MG63 (cell line): ENCODE data around the gene SPRED2. TPM values are rescaled to one million over a fixed set of nuclear protein-coding genes. Genes with fewer than 3 reads are reported as not detected.
A peak's percentile ranks its signal among the peaks of the same experiment; 100 is the strongest.
"Not testable (repeated sequence)": the region's sequence is repeated elsewhere in the genome, so short reads cannot be mapped to it uniquely, and the experiment has no call there.

Experiments used
- DNase-seq: peaks from one replicate; pipeline ENCODE4 v3.0.0-alpha.2; 2020
- H3K27me3 ChIP-seq: fragments of 250-450 bp; sonication (Bioruptor Pico); 2 replicates; pipeline ENCODE4 v1.5.1; 2020; ENCODE audit warnings: mild to moderate bottlenecking, moderate library complexity
- H3K36me3 ChIP-seq: fragments of 250-450 bp; sonication (Bioruptor Pico); 2 replicates; pipeline ENCODE4 v1.5.1; 2020; ENCODE audit warnings: mild to moderate bottlenecking, moderate library complexity
- H3K4me3 ChIP-seq: fragments of 250-450 bp; sonication (Bioruptor Pico); 2 replicates; pipeline ENCODE4 v1.5.1; 2020; ENCODE audit warnings: mild to moderate bottlenecking, moderate library complexity
- H3K9me3 ChIP-seq: fragments of 250-450 bp; sonication (Bioruptor Pico); 2 replicates; pipeline ENCODE4 v1.5.1; 2020; ENCODE audit warnings: mild to moderate bottlenecking, moderate library complexity
- total RNA-seq: library from RNA; depleted of rRNA; stranded (reverse); fragments of >200 nt; shearing (Covaris generic); gene quantifications from 2 replicates; pipeline ENCODE4 v1.2.3, GENCODE V29; 2014; ENCODE audit warnings: low replicate concordance

SPRED2 gene
- total RNA-seq, 1 experiment from 2014 or later = 3.8 TPM

DNA sequence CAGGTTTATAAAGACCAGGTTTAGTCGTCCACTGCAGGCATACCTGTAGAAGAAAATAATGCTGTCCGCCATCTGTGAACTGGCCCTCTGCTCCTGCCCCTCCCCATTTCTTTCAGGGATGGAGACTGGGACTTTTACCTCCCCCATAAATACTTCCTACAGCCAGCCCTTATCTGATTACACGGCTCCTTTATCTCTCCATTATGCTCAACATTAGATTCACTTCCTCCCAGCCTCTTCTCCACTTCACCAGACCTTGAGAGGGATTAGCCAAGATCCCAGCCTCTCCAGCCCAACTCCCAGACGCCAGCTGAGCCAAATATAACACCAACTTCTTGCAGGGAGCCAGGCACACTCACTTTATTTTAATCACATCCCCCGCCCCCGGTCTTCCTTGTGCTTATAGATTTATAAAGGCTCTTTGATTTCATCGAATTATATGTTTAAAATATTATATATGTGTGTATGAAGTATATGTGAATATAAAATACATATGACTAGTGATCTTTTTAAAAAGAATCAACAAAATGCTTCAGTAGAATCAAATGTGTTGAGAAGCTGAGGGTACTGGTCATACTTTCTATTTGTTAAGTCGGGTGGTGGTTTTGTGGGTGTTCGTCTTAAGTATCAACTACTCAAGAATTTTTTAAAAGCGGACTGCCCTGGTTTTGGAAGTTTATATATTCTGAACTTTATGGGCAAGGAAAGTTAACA is 81.0 kb downstream of the SPRED2 start:
- H3K36me3 ChIP-seq = no peaks in the 10 kb centered on the region
- no peak overlapping the region for H3K4me3 ChIP-seq
- DNase-seq = peak; percentile 74
- H3K27me3 ChIP-seq = no peaks in the 10 kb centered on the region
- H3K9me3 ChIP-seq = no peaks in the 10 kb centered on the region

DNA sequence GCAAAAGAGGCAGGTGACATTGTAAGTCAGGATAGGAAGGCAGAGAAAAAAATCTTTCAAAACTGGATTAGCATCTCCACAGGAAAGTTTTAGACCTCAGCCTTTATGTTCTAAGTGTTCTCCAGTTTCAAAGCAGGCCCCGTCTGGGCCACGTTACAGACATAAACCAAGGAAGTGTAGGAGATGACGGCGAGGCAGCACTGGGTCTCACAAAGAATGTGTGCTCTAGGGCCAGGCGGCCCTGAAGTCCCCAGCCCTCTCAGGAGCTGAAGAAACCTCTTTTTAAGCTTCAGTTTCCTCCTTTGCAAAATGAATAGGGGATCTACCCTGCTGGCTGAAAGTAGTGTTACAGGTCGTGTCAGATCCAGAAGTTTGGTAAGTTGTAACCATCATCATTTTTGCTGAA is 81.7 kb downstream of the SPRED2 start:
- no peaks in the 10 kb centered on the region for H3K27me3 ChIP-seq
- no peak for DNase-seq
- H3K36me3 ChIP-seq = no peaks in the 10 kb centered on the region
- H3K4me3 ChIP-seq = no peak overlapping the region
- H3K9me3 ChIP-seq = no peaks in the 10 kb centered on the region

DNA sequence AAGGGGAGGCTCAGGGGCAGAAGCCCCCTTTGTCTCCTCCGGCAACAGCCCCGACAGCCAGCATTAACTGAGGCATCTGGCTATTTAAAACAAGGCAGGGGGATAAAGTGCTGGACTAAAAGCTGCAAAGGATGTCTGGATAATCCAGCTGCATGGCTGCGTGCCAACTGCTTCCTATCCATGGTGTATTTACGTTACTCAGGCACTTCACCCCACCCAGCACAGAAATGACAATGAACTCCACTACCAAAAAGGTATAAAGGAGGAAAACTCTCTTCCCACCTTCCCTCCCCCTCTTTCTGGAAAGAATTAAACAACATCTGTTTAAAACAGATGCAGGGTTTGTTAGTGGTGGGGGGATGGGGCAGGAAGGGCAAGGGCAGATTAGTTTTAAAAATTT is 82.5 kb downstream of the SPRED2 start:
- Histone ChIP-seq H3K36me3 (no peaks in the 10 kb centered on the region), H3K9me3 (no peaks in the 10 kb centered on the region), H3K4me3 (no peak overlapping the region), H3K27me3 (no peaks in the 10 kb centered on the region)
- DNase-seq = peak; percentile 68

DNA sequence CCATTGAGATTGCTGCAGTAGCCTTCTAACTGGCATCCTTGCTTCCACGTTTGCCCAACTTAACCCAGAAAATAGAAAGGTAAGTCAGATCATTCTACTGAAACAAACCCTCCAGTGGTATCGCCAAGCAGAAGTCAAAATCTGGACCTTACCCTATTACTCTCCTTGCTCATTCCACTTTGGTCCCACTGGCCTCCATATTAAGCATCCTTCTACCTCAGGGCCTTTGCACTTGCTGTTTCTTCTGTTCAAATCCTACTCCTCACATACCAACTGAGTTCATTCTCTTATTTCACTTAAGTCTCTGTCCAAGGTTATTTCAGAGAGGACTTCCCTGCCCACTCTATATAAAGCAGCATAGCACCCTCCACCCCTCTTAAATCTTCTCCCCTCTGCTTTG is 84.5 kb downstream of the SPRED2 start:
- no peak overlapping the region for H3K4me3 ChIP-seq
- peaks cover 12% of the 10 kb centered on the region; the same call in 1 of the 2 replicates for H3K36me3 ChIP-seq
- no peaks in the 10 kb centered on the region for H3K9me3 ChIP-seq
- H3K27me3 ChIP-seq = no peaks in the 10 kb centered on the region
- DNase-seq = no peak

DNA sequence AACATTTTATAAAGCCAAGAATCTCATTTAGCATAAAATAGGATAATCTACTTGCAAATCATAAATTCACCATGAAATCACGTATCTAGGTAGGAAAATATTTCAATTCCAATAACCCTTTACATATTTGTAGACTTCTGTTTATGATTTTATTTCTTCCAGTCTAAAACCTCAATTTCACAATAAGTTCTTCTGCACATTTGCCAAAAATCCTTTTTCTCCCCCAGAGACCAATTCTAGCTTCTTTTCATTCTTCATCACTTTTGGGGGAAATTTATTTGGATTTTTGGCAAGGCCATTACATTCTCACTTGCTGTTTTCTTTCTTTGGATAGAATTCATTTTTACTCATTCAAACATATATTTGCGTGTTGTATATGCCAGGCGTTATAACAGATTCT is 86.8 kb downstream of the SPRED2 start:
- H3K27me3 ChIP-seq = no peaks in the 10 kb centered on the region
- no peak overlapping the region for H3K4me3 ChIP-seq
- H3K9me3 ChIP-seq = no peaks in the 10 kb centered on the region
- DNase-seq = no peak
- peaks cover 13% of the 10 kb centered on the region; the same call in 1 of the 2 replicates for H3K36me3 ChIP-seq

DNA sequence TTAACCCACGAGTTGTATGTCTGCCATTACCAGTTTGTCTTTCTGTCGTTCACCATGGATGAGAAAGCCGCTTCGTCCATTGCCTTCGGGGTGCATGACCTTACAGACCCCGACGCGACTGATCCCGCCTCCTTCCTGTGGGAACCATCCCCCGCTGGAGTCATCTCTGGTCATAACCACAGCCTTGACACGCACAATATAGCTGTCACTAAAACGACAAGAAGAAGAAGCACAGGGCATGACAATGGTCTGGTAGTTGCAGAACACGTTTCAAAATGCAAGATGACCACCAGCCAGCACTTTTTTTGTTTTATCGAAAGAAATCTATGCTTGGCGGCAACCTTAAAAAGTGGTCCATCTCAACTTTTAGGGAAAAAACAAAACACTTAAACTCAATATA is 87.7 kb downstream of the SPRED2 start:
- Histone ChIP-seq H3K36me3 (peaks cover 13% of the 10 kb centered on the region; the same call in 1 of the 2 replicates), H3K27me3 (no peaks in the 10 kb centered on the region), H3K9me3 (no peaks in the 10 kb centered on the region), H3K4me3 (no peak overlapping the region)
- no peak for DNase-seq

DNA sequence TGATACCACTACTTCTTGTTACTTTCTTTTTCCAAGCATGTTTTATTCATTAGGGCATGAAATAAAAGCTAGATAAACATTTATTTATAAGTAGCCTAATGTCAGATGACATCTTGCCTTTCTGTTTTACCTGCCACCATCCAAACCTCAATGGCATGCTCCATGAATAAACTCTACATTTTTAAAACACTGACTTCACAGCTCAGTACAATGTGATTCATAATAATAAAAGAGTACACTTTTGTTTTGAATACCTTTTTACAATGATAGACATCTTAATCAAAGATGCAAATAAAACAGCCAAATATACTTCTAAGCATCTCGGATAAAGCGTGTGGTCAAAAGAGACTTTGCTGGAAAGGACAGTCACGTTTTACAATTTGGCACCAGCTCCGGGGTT is 88.2 kb downstream of the SPRED2 start:
- no peak overlapping the region for H3K4me3 ChIP-seq
- no peaks in the 10 kb centered on the region for H3K27me3 ChIP-seq
- H3K9me3 ChIP-seq = no peaks in the 10 kb centered on the region
- peaks cover 13% of the 10 kb centered on the region; the same call in 1 of the 2 replicates for H3K36me3 ChIP-seq
- no peak for DNase-seq

DNA sequence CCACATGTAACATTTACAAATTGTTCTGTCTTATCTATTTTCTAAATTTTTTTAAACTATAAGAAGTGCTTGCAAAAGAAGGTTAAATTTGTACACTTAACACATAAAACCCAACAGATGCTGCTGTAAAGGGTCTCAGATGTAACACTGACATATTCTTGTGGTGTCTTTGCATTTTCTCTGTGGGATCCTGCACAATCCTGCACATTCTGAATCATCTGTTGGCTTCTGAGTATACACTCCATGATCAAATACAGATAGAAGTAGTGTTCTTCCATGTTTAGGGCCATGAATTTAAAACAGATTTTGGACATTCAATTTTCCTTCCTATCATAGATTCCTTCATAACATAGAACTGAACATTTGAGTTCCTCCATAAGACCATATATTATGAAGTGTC is 89.0 kb downstream of the SPRED2 start:
- Histone ChIP-seq H3K36me3 (peaks cover 13% of the 10 kb centered on the region; the same call in 1 of the 2 replicates), H3K9me3 (no peaks in the 10 kb centered on the region), H3K4me3 (no peak overlapping the region), H3K27me3 (no peaks in the 10 kb centered on the region)
- DNase-seq = no peak

DNA sequence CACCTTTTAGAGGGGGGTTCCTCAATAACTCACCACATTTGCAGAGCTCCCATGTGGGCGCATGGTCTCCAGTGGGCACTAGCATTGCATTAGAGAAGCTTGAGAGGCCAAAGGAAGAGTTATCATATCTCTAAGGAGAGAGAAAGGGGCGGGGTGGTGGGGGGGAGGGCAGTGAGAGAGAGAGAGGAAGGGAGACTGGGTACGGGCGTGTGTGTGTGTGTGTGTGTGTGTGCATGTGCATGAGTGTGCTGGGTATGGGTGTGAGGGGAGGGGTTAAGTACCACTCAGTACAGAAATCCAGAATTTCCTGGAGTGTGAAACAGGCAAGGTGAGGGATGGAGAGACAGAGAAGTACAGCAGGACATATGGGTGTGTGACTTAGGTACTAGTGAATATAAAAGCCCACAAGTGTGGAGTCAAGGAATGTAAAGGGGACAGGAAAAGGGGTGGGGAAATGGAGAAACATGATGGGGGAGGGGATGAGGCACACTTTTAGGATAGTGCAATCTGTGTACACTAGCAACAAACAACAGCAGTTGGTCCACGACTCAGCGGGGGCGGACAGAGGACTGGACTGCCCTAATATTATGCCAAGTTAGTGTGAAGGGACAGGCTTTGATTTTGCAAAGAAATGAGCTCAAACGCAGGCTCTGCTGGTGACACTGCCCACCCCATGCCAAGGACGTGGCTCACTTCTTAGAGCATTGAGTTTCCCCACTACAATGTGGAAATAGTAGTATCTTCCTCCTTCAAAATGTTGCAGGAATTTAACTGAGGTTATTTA is 91.3 kb downstream of the SPRED2 start:
- Histone ChIP-seq H3K9me3 (no peaks in the 10 kb centered on the region), H3K36me3 (peaks cover 13% of the 10 kb centered on the region; the same call in 1 of the 2 replicates), H3K4me3 (no peak overlapping the region), H3K27me3 (no peaks in the 10 kb centered on the region)
- no peak for DNase-seq

DNA sequence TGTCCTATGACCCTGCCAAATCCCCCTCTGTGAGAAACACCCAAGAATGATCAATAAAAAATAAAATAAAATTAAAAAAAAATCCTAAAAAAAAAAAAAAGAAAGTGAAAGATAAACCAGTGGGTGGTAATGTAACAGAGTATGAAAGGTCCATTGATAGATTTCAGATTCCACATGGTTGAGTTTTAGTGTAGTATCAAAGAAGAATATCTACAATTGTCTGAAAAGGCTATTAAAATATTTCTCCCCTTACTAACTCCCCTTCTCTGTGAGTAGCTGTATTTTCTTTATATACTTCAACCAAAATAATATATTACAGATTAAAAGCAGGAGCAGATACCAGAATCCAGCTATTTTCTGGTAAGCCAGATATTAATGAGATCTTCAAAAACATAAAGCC is 92.8 kb downstream of the SPRED2 start:
- peaks cover 12% of the 10 kb centered on the region for H3K36me3 ChIP-seq
- DNase-seq = no peak
- no peaks in the 10 kb centered on the region for H3K27me3 ChIP-seq
- H3K9me3 ChIP-seq = no peaks in the 10 kb centered on the region
- H3K4me3 ChIP-seq = no peak overlapping the region

DNA sequence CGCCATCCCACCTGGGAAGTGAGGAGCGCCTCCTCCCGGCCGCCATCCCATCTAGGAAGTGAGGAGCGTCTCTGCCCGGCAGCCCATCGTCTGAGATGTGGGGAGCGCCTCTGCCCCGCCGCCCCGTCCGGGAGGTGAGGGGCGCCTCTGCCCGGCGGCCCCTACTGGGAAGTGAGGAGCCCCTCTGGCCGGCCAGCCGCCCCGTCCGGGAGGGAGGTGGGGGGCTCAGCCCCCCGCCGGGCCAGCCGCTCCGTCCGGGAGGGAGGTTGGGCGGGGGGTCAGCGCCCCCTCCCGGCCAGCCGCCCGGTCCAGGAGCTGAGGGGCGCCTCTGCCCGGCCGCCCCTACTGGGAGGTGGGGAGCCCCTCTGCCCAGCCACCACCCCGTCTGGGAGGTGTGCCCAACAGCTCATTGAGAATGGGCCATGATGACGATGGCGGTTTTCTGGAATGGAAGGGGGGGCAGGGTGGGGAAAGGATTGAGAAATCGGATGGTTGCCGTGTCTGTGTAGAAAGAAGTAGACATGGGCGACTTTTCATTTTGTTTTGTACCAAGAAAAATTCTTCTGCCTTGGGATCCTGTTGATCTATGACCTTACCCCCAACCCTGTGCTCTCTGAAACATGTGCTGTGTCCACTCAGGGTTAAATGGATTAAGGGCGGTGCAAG is 93.4 kb downstream of the SPRED2 start:
- not testable (repeated sequence) for H3K9me3 ChIP-seq, DNase-seq, H3K4me3 ChIP-seq, H3K27me3 ChIP-seq
- H3K36me3 ChIP-seq = peaks cover 12% of the 10 kb centered on the region

DNA sequence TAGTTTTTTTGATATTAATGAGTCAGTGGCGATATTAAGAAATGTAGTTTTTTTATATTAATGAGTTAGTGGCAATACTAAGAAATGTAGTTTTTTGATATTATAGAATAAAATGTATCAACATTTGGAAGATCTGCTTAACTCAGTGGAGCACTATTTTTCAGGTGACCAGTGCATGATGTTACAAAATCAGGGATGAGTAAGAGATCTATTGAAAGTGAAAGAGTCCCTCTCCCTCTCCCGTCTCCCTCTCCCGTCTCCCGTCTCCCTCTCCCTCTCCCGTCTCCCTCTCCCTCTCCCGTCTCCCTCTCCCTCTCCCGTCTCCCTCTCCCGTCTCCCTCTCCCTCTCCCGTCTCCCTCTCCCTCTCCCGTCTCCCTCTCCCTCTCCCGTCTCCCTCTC is 94.5 kb downstream of the SPRED2 start:
- DNase-seq, H3K27me3 ChIP-seq, H3K36me3 ChIP-seq: not testable (repeated sequence)

DNA sequence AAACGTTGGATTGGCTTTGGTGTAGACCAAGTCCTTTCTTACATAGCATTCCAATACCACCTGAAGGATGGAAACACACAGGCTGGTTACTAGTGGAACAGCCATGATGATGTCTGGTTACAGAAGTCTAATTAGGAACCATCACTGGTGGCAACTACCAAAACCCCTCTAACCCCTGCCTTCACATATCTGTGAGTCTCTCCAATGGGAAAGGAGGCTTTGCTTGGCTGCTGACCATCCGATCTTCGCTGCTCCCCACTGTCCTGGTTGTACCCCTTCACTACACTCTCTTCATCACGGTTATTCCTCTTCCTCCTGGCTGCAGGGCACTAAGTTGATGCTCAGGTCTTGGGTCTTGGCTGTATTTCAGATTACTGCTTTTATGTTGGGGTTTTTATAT is 97.7 kb downstream of the SPRED2 start:
- Histone ChIP-seq H3K9me3 (no peaks in the 10 kb centered on the region), H3K4me3 (no peak overlapping the region), H3K27me3 (no peaks in the 10 kb centered on the region), H3K36me3 (peaks cover 9% of the 10 kb centered on the region)
- DNase-seq = no peak

More for the DNA sequence above, 94.5 kb downstream of the SPRED2 start:
- H3K4me3 ChIP-seq, H3K9me3 ChIP-seq: not testable (repeated sequence)

DNA sequence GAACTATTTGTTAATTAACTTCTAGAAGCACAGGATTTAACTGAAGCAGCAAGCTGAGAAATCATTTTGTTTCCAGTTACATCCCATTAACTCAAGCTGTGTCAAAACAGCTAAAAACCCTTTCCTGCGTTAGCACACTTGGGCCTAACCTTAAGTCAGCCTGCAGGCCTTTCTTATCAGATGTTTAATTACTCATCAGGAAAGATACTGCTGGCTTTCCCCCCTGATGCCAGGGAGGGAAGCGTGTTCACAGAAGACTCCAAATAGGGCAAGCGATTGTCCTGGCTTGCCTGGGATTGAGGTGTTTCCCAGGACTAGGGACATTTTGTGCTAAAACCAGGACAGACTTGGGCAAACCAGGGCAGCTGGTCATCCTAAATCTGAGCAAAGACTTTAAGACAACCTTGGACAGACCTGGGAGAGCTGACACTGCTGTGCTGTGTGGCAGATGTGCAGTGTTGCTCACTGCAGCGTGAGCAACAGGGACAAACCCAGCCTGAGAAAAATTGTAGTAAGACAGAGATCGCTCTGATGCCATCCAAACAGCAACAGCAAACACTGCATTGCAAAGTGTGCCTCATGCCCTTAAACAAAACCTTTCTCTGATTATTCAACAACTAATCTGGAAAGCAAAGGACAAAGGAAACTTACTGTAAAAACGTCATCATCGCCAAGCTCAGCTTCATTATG is 100.9 kb downstream of the SPRED2 start:
- H3K36me3 ChIP-seq = peaks cover 13% of the 10 kb centered on the region
- no peak for DNase-seq
- no peaks in the 10 kb centered on the region for H3K9me3 ChIP-seq
- H3K27me3 ChIP-seq = no peaks in the 10 kb centered on the region
- no peak overlapping the region for H3K4me3 ChIP-seq

DNA sequence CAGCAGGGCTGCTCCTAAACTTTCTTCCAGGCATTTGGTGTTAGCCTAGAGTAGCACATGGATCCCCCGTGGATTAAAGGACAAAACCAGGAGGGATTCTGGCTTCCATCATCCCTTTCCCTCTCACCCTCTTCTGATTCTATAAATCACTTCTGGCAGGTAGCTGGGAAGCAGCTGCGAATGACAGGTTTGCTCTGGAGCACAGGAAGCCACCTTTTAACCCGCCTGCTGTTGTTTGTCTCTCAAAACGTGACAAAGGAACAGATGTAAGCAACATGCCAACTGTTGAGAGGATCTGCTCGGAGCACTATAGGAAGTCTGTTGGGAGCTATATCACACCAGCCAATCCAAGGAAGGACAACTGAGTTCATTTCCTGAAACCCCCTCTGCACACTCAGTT is 102.9 kb downstream of the SPRED2 start:
- Histone ChIP-seq H3K9me3 (no peaks in the 10 kb centered on the region), H3K27me3 (no peaks in the 10 kb centered on the region), H3K4me3 (no peak overlapping the region), H3K36me3 (peaks cover 18% of the 10 kb centered on the region)
- DNase-seq = no peak

DNA sequence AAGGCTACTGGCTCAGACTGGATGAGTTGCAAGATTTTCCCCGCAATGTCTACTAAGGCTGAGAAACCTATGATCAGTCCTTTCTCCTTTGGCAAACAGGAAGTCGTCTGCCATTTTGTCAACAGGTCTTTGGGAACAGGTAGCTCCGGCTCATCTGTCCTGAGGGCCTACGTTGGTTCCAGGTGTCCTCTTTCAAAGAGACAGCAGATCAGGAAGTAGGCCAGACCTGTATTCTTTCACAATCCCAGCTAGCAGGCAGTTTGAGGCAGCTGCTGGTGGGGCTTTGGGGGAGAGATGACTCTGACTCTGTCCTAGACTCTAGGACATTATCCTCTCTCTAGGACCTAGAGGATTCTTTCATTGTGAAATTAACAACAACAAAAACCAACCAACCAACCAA is 106.1 kb downstream of the SPRED2 start:
- H3K27me3 ChIP-seq = no peaks in the 10 kb centered on the region
- peaks cover 9% of the 10 kb centered on the region for H3K36me3 ChIP-seq
- no peak overlapping the region for H3K4me3 ChIP-seq
- H3K9me3 ChIP-seq = no peaks in the 10 kb centered on the region
- DNase-seq = no peak

DNA sequence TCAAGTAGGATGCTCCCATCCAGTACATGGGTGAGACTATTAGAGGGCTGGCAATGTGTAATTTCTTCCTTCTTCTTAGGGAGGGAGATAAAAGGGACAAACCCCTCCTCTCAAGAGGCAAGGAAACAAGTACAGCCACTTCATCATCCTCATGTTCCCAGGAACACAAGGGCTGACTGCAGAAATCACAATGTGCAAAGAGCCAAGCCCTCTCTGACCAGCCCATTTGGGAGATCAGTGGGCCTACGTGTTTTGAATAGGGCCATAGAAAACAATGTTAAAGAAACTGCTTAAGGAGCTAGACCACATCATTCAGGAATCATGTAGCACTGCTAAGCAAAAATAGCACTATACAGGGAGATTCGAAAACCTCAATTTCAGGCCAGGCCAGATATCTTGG is 107.3 kb downstream of the SPRED2 start:
- DNase-seq = no peak
- H3K9me3 ChIP-seq = no peaks in the 10 kb centered on the region
- no peak overlapping the region for H3K4me3 ChIP-seq
- H3K27me3 ChIP-seq = no peaks in the 10 kb centered on the region
- H3K36me3 ChIP-seq = peaks cover 9% of the 10 kb centered on the region
